Kidney (tissue), 14 donors: ENCODE results near the gene SPTB. TPM values are rescaled to one million over a fixed set of nuclear protein-coding genes. Genes with fewer than 3 reads are reported as not detected.

Source experiments
- DNase-seq, 5 donors: peaks; one replicate each; pipeline ENCODE4 v3.0.0-alpha.2; 2013 to 2020
- FAIRE-seq: peaks from 2 replicates; lab custom pipeline; 2012; peaks lifted over from hg19 to GRCh38; lab: Jason Lieb, UNC
- H3K27ac ChIP-seq, 2 donors: one replicate each; pipeline ENCODE4 v1.7.0; 2013; ENCODE audit warnings: low read depth in 2 of 2, low read length in 2 of 2, inconsistent platforms in 1 of 2
- H3K27me3 ChIP-seq: one replicate; pipeline ENCODE4 v1.7.1; 2013; ENCODE audit warnings: low read length, inconsistent platforms; ENCODE audit not compliant: control insufficient read depth, insufficient read depth
- H3K36me3 ChIP-seq, 3 donors: one replicate each; pipeline versions ENCODE4 v1.7.0 to v1.7.1; 2013; ENCODE audit warnings: low read length in 3 of 3, control low read depth in 1 of 3, inconsistent platforms in 1 of 3; ENCODE audit not compliant: insufficient read depth in 3 of 3, control insufficient read depth in 2 of 3
- H3K4me1 ChIP-seq, 3 donors: one replicate each; pipeline versions ENCODE4 v1.7.0 to v1.7.1; 2013; ENCODE audit warnings: low read length in 3 of 3, inconsistent platforms in 1 of 3, low read depth in 1 of 3; ENCODE audit not compliant: control insufficient read depth in 2 of 3, insufficient read depth in 2 of 3
- H3K4me3 ChIP-seq, 3 donors: one replicate each; pipeline versions ENCODE4 v1.7.0 to v1.8.1; 2013; ENCODE audit warnings: low read length in 3 of 3, control low read depth in 1 of 3, inconsistent platforms in 1 of 3
- H3K9ac ChIP-seq, 3 donors: one replicate each; pipeline versions ENCODE4 v1.7.0 to v1.7.1; 2013; ENCODE audit warnings: low read length in 3 of 3, control low read depth in 1 of 3, inconsistent platforms in 1 of 3
- H3K9me3 ChIP-seq, 3 donors: one replicate each; pipeline versions ENCODE4 v1.7.0 to v1.7.1; 2013; ENCODE audit warnings: low read length in 3 of 3, control low read depth in 1 of 3, inconsistent platforms in 1 of 3; ENCODE audit not compliant: control insufficient read depth in 2 of 3, insufficient read depth in 1 of 3
- intact Hi-C: fragments of 100-400 bp; cut with DNase I; formaldehyde crosslinking; loops from one replicate; pipeline ENCODE4 v1.11.1; 2022
- polyA plus RNA-seq: library from polyadenylated mRNA; stranded (reverse); fragments of 350-450 nt; fragmentation: Illumina TruSeq; extraction: RNeasy Lipid Tissue Mini Kit (QIAGEN cat#74804); gene quantifications from one replicate; pipeline ENCODE4 v1.2.3, GENCODE V29; 2014; ENCODE audit warnings: low read depth, low replicate concordance; ENCODE audit not compliant: insufficient read depth
- total RNA-seq: library from RNA; stranded (reverse); fragmentation: NEBNext Ultra II Directional; extraction: Animal tissue kit (Norgen Biotek cat#: 25700); gene quantifications from one replicate; pipeline ENCODE4 v1.2.1, GENCODE V29; 2021
- TF ChIP-seq, protein P1 (sequence below): IDR thresholded peaks from 3 replicates; pipeline ENCODE4 v1.5.1; 2012; ENCODE audit warnings: mild to moderate bottlenecking, moderate library complexity, borderline replicate concordance; ENCODE audit not compliant: insufficient read depth; ENCODE audit errors: extremely low read depth
- donor health status: control.
- donor health status: control.
- donor health status: control.
- donor health status: control.
- donor health status: control.
- donor health status: DM: yes; HTN: yes; CAD: no.
- donor health status: Normal renal cell carcinoma (clear cell type).

The SPTB gene
- total and polyA plus RNA-seq, 2 donors from 2014 or later = 1.7 to 2.2 TPM

DNA sequence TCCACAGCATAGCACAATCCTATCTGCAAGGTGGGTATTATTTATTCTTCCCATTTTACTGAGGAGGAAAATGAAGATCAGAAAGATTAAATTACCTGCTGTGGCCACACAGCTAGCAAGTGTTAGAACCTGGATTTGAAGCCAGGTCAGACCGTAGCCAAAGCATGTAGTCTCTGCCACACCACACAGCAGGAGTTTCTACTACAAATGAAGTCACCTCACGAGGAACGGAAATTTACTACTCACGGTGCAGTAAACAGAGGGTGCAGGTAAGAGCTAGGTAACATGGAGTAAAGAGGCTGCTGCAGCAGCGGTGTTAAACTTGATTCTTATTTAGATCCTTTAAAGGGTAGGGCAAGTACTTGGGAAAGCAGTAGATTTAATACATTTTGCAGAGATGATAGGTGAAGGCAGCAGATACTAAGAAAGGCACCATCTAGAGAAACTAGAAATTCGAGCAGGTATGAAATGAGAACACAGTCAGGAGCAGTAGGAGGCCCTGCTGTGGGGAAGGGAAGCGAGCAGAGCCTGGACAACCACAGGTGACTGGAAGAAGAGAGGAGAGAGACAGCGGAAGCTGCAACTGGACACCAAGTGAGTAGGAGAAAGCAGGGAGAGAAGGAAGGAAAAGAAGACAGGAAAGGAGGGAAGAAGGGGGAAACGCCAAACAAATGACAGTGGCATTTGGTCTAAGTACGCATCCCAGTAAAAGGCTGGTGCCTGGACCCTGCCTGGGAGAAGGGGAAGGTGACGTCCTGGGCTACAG is 21.5 kb downstream of the SPTB start:
- Histone ChIP-seq H3K9me3 (no peaks in the 10 kb centered on the region), H3K4me3 (no peak overlapping the region), H3K9ac (no peak overlapping the region), H3K27ac (no peak overlapping the region), H3K4me1 (no peaks in the 10 kb centered on the region), H3K27me3 (no peaks in the 10 kb centered on the region), H3K36me3 (no peaks in the 10 kb centered on the region)
- DNase-seq = peak in 2 of 5 donors; percentile 46 to 52
- intact Hi-C loops = no loop called here
- TF ChIP-seq, protein P1, sequence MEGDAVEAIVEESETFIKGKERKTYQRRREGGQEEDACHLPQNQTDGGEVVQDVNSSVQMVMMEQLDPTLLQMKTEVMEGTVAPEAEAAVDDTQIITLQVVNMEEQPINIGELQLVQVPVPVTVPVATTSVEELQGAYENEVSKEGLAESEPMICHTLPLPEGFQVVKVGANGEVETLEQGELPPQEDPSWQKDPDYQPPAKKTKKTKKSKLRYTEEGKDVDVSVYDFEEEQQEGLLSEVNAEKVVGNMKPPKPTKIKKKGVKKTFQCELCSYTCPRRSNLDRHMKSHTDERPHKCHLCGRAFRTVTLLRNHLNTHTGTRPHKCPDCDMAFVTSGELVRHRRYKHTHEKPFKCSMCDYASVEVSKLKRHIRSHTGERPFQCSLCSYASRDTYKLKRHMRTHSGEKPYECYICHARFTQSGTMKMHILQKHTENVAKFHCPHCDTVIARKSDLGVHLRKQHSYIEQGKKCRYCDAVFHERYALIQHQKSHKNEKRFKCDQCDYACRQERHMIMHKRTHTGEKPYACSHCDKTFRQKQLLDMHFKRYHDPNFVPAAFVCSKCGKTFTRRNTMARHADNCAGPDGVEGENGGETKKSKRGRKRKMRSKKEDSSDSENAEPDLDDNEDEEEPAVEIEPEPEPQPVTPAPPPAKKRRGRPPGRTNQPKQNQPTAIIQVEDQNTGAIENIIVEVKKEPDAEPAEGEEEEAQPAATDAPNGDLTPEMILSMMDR = no peak
- FAIRE-seq = no peak

DNA sequence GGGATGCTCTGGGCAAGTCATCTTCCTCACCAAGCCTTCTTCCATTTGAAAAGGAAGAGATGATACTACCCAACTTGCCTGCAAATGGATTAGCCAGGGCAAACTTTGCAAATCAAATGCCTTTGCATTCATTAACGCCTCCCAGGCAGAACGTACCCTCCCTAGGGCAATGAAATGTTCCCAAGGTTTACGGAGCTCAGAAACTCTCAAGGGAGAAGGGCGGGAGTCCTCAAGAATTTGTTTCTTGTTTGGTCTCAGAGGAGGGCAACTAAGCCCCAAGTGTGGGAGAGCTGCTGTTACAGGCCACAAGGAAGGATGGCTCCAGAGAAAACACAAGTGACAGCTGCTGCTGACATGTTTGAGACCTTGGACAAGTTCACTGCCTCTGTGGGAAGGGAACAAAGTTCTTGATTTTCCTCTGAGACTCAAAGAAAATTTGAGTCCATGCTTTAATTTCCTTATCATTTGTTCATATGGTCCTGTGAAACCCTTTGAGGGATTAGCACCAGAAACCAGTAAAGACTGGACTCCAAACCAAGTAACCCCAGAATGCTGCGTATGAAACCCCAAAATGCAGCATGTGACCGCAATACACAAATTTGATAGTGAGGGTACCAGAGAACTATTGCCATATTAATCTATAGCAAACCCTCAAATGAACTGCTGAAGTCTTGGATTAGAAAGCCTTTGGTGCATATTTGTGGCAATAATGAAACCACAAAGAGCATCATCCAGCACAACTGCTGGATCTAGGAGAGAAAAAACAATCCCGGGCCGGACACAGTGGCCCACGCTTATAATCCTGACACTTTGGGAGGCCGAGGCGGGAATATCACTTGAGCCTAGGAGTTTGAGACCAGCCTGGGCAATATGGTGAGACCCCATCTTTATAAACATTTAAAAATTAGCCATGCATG is 22.9 kb downstream of the SPTB start:
- Histone ChIP-seq H3K9ac (no peak overlapping the region), H3K9me3 (no peaks in the 10 kb centered on the region), H3K36me3 (no peaks in the 10 kb centered on the region), H3K4me1 (no peaks in the 10 kb centered on the region), H3K27me3 (no peaks in the 10 kb centered on the region), H3K4me3 (no peak overlapping the region), H3K27ac (no peak overlapping the region)
- TF ChIP-seq, protein P1 = no peak
- intact Hi-C loops = no loop called here
- no peak for FAIRE-seq
- DNase-seq = peak in 2 of 5 donors; percentile 46 to 58

DNA sequence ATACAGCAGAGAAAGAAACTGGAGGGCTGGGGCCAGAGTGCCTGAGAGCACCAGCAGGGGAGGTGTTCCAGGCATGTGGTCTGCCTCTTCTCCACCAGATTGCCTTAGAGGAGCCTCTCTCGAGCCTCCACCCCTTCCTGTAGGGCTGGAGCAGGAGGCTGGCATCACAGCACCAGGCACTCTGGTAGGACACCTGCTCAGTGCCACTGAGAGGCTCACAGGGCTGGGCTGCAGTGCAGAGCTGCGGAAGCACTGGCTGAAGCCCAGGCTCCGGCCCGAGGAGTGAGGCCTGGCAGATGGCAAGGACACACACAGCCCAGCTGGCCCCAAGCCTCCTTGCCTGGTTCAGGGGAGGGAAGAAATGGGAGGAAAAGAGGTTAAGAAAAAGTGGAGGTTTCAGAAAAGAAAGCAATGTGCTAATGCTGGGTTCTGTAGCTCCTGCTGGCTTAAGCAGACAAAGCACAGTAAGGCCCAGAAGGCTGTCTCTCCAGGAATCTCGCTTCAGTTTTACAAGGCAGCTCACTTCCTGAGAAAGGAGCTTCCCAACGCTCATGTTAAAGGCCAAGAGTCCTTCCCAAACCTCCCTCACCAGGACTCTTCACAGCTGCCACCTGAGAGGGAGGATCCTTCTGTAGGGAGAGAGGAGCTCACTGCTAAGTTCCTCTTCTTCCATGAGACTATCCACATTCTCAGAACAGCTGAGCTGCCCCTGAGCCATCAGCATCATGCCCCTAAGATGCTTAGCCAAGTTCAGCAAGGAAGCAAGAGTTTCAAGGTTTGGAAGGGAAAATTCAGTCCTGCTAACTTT is 23.8 kb downstream of the SPTB start:
- FAIRE-seq (no peak), DNase-seq (no peak)
- no peaks in the 10 kb centered on the region for H3K27me3 ChIP-seq
- TF ChIP-seq, protein P1 = no peak
- no peaks in the 10 kb centered on the region for H3K36me3 ChIP-seq
- intact Hi-C loops = no loop called here
- H3K27ac ChIP-seq = no peak overlapping the region
- H3K9me3 ChIP-seq = no peaks in the 10 kb centered on the region
- H3K4me1 ChIP-seq = no peaks in the 10 kb centered on the region
- H3K9ac ChIP-seq = no peak overlapping the region
- no peak overlapping the region for H3K4me3 ChIP-seq
